PC-3 (cell line): ENCODE measurements around the gene PCID2. TPM values are rescaled to one million over a fixed set of nuclear protein-coding genes. Genes with fewer than 3 reads are reported as not detected.

Source experiments
- ATAC-seq: fragments of 200-7000 bp; cut with Tn5 transposase; 2 replicates; pipeline ENCODE4 v1.9.1; 2020; ENCODE audit warnings: mild to moderate bottlenecking, moderate library complexity
- BruUV-seq: library from RNA; stranded (reverse); fragments of 400-500 nt; replicated peaks from 2 replicates; lab custom pipeline; 2021; lab: Mats Ljungman, UMichigan
- CTCF ChIA-PET: fragments of 300-600 bp; sonication (Branson Sonifier 250); formaldehyde crosslinking; loops from one replicate; lab custom pipeline; 2022; ENCODE audit warnings: antibody characterized with exemption; lab: Charles Lee
- POLR2A ChIA-PET: fragments of 300-600 bp; sonication (Branson Sonifier 250); formaldehyde crosslinking; loops from one replicate; lab custom pipeline; 2022; ENCODE audit warnings: antibody characterized with exemption; ENCODE audit not compliant: unreplicated experiment; lab: Charles Lee
- DNase-seq: peaks from one replicate; pipeline ENCODE4 v3.0.0-alpha.2; 2015
- H2AFZ ChIP-seq: fragments of 300-600 bp; sonication (generic); 2 replicates; pipeline ENCODE4 v1.6.0; 2016; ENCODE audit warnings: antibody characterized with exemption, low read length
- H3F3A ChIP-seq: fragments of 300-600 bp; sonication (generic); one replicate; pipeline ENCODE4 v1.6.0; 2017; ENCODE audit warnings: antibody characterized with exemption, low read length, control low read depth, mild to moderate bottlenecking; ENCODE audit not compliant: unreplicated experiment
- H3K27ac ChIP-seq: fragments of 300-600 bp; sonication (generic); 2 replicates; pipeline ENCODE4 v1.5.1; 2016; ENCODE audit warnings: mild to moderate bottlenecking, low read length
- H3K27me3 ChIP-seq: fragments of 300-600 bp; sonication (generic); 2 replicates; pipeline ENCODE4 v1.6.1; 2016; ENCODE audit warnings: low read length, mixed read lengths
- H3K36me3 ChIP-seq: fragments of 300-600 bp; sonication (generic); 2 replicates; pipeline ENCODE4 v1.6.1; 2016; ENCODE audit warnings: low read depth, mixed run types, low read length, mixed read lengths
- H3K4me1 ChIP-seq: fragments of 300-600 bp; sonication (generic); 2 replicates; pipeline ENCODE4 v1.5.1; 2016; ENCODE audit warnings: low read length; ENCODE audit not compliant: insufficient read depth
- H3K4me2 ChIP-seq: fragments of 300-600 bp; sonication (generic); 2 replicates; pipeline ENCODE4 v1.6.0; 2016; ENCODE audit warnings: low read length
- H3K4me3 ChIP-seq: fragments of 300-600 bp; sonication (generic); 2 replicates; pipeline ENCODE4 v1.5.1; 2016; ENCODE audit warnings: mild to moderate bottlenecking, low read length, mixed read lengths
- H3K79me2 ChIP-seq: fragments of 300-600 bp; sonication (generic); 2 replicates; pipeline ENCODE4 v1.6.1; 2017; ENCODE audit warnings: low read length, mixed read lengths
- H3K9ac ChIP-seq: fragments of 300-600 bp; sonication (generic); 2 replicates; pipeline ENCODE4 v1.6.0; 2016; ENCODE audit warnings: mild to moderate bottlenecking, low read length
- H3K9me2 ChIP-seq: fragments of 300-600 bp; sonication (generic); replicated peaks from 2 replicates; pipeline ENCODE4 v1.6.1; 2016; ENCODE audit warnings: mixed run types, low read length, mixed read lengths
- H3K9me3 ChIP-seq: fragments of 300-600 bp; sonication (generic); 2 replicates; pipeline ENCODE4 v1.6.1; 2016; ENCODE audit warnings: low read length, mixed read lengths
- H4K20me1 ChIP-seq: fragments of 300-600 bp; sonication (generic); 2 replicates; pipeline ENCODE4 v1.6.1; 2016; ENCODE audit warnings: low read length, mixed read lengths
- CTCF ChIP-seq: fragments of 300-600 bp; sonication (generic); conservative IDR thresholded peaks from 2 replicates; pipeline ENCODE4 v1.5.1; 2017; ENCODE audit warnings: antibody characterized with exemption, low read depth, mild to moderate bottlenecking, low read length
- EZH2 ChIP-seq: fragments of 300-600 bp; sonication (generic); IDR thresholded peaks from one replicate; pipeline ENCODE4 v1.6.1; 2017; ENCODE audit warnings: antibody characterized with exemption, mild to moderate bottlenecking, low read length; ENCODE audit not compliant: unreplicated experiment
- EZH2phosphoT487 ChIP-seq: fragments of 300-600 bp; sonication (generic); IDR thresholded peaks from 2 replicates; pipeline ENCODE4 v1.6.1; 2018; ENCODE audit warnings: mild to moderate bottlenecking, antibody characterized with exemption, low read length, borderline replicate concordance
- intact Hi-C: fragments of 100-400 bp; cut with micrococcal nuclease; formaldehyde crosslinking; loops from 2 replicates; pipeline ENCODE4 v1.9.0; 2023
- total RNA-seq: library from RNA; depleted of rRNA; stranded (reverse); fragments of >200 nt; gene quantifications from 2 replicates; pipeline ENCODE4 v1.2.3, GENCODE V29; 2014

The PCID2 gene
- total RNA-seq, 1 experiment from 2014 or later, result 39.4 TPM

GRCh38 chr13:113161433-113161832 is 47.0 kb downstream of the PCID2 start:
- intact Hi-C loops, result no loop called here

GRCh38 chr13:113160983-113161382 is 47.5 kb downstream of the PCID2 start:
- BruUV-seq, result no TSS peak
- no peaks in the 10 kb centered on the region for H3K79me2 ChIP-seq
- H3K4me2 ChIP-seq, result no peak overlapping the region
- no peak overlapping the region for H3K4me3 ChIP-seq
- H3F3A ChIP-seq, result no peaks in the 10 kb centered on the region
- intact Hi-C loops, result no loop called here
- no peak for TF ChIP-seq EZH2phosphoT487
- TF ChIP-seq EZH2, result no peak
- no peak for TF ChIP-seq CTCF
- DNase-seq (no peak), ATAC-seq (no peak)
- POLR2A ChIA-PET, result no interaction called here
- H3K9ac ChIP-seq, result no peak overlapping the region
- CTCF ChIA-PET, result no interaction called here
- no peak overlapping the region for H2AFZ ChIP-seq
- no peaks in the 10 kb centered on the region for H3K4me1 ChIP-seq
- no peaks in the 10 kb centered on the region for H3K36me3 ChIP-seq
- no peak overlapping the region for H3K27ac ChIP-seq
- H3K27me3 ChIP-seq, result no peaks in the 10 kb centered on the region
- no peaks in the 10 kb centered on the region for H3K9me3 ChIP-seq
- no peaks in the 10 kb centered on the region for H3K9me2 ChIP-seq
- H4K20me1 ChIP-seq, result no peaks in the 10 kb centered on the region

More at GRCh38 chr13:113161433-113161832, 47.0 kb downstream of the PCID2 start:
- no peak for DNase-seq
- no peaks in the 10 kb centered on the region for H4K20me1 ChIP-seq
- H3K4me3 ChIP-seq, result no peak overlapping the region
- no peak for TF ChIP-seq CTCF
- no peak for TF ChIP-seq EZH2
- no peak for TF ChIP-seq EZH2phosphoT487
- no peaks in the 10 kb centered on the region for H3K9me2 ChIP-seq
- ChIA-PET CTCF (no interaction called here), POLR2A (no interaction called here)
- no peak overlapping the region for H2AFZ ChIP-seq
- H3K9ac ChIP-seq, result no peak overlapping the region
- H3K4me2 ChIP-seq, result no peak overlapping the region
- H3F3A ChIP-seq, result no peaks in the 10 kb centered on the region
- no TSS peak for BruUV-seq
- no peaks in the 10 kb centered on the region for H3K79me2 ChIP-seq
- H3K27ac ChIP-seq, result no peak overlapping the region
- no peaks in the 10 kb centered on the region for H3K9me3 ChIP-seq
- H3K27me3 ChIP-seq, result no peaks in the 10 kb centered on the region
- ATAC-seq, result no peak
- H3K4me1 ChIP-seq, result no peaks in the 10 kb centered on the region
- no peaks in the 10 kb centered on the region for H3K36me3 ChIP-seq

GRCh38 chr13:113159701-113160100 is 48.8 kb downstream of the PCID2 start:
- H3K36me3 ChIP-seq, result no peaks in the 10 kb centered on the region
- TF ChIP-seq CTCF (no peak), EZH2phosphoT487 (no peak), EZH2 (no peak)
- H3K27ac ChIP-seq, result no peak overlapping the region
- no peaks in the 10 kb centered on the region for H3K27me3 ChIP-seq
- intact Hi-C loops, result no loop called here
- H3K4me2 ChIP-seq, result no peak overlapping the region
- no peaks in the 10 kb centered on the region for H3K4me1 ChIP-seq
- H3F3A ChIP-seq, result no peaks in the 10 kb centered on the region
- ATAC-seq (no peak), DNase-seq (no peak)
- CTCF ChIA-PET, result no interaction called here
- H3K4me3 ChIP-seq, result no peak overlapping the region
- POLR2A ChIA-PET, result no interaction called here
- H2AFZ ChIP-seq, result no peak overlapping the region
- H3K9ac ChIP-seq, result no peak overlapping the region
- H3K9me3 ChIP-seq, result no peaks in the 10 kb centered on the region
- BruUV-seq, result no TSS peak
- H3K79me2 ChIP-seq, result no peaks in the 10 kb centered on the region
- H3K9me2 ChIP-seq, result no peaks in the 10 kb centered on the region
- no peaks in the 10 kb centered on the region for H4K20me1 ChIP-seq
